ENCODE results near the gene FPR2. TPM values are rescaled to one million over a fixed set of nuclear protein-coding genes. Genes with fewer than 3 reads are reported as not detected.

FPR2 gene
- total RNA-seq, 1 donor from 2014 or later = 0.21 TPM

DNA sequence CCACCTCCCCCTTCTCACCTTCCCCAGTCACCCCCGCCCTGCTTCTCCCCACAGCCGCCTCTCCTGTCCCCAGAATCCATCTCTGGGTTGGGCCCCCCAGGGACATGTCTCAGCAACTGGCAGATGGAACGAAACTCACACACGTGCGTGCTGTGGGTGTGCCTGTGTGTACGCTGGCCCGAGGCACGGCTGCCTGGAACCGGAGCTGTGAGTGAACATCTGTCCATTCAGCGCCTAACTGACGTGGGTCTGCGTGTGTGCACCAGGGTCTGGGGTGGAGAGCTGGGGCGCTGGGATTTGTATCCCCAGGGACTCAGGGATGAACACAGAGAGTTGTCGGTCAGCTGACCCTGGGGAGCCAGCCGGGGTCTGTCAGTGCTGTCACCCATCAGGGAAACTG lies 36.4 kb upstream of the FPR2 start:
- Histone ChIP-seq H3K4me3 (no peak overlapping the region), H3K27me3 (no peaks in the 10 kb centered on the region), H3K9me3 (no peaks in the 10 kb centered on the region), H3K36me3 (no peaks in the 10 kb centered on the region), H3K27ac (no peak overlapping the region), H3K4me1 (peaks cover 0 to 1% of the 10 kb centered on the region in 2 donors)
- intact Hi-C loops (cut with DNase I) = no loop called here
- no peak for DNase-seq (ENCODE audit: low spot score in 2 of 2)
- TF ChIP-seq, protein P1, sequence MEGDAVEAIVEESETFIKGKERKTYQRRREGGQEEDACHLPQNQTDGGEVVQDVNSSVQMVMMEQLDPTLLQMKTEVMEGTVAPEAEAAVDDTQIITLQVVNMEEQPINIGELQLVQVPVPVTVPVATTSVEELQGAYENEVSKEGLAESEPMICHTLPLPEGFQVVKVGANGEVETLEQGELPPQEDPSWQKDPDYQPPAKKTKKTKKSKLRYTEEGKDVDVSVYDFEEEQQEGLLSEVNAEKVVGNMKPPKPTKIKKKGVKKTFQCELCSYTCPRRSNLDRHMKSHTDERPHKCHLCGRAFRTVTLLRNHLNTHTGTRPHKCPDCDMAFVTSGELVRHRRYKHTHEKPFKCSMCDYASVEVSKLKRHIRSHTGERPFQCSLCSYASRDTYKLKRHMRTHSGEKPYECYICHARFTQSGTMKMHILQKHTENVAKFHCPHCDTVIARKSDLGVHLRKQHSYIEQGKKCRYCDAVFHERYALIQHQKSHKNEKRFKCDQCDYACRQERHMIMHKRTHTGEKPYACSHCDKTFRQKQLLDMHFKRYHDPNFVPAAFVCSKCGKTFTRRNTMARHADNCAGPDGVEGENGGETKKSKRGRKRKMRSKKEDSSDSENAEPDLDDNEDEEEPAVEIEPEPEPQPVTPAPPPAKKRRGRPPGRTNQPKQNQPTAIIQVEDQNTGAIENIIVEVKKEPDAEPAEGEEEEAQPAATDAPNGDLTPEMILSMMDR (IDR thresholded peaks at IDR 0.05) = no peak

DNA sequence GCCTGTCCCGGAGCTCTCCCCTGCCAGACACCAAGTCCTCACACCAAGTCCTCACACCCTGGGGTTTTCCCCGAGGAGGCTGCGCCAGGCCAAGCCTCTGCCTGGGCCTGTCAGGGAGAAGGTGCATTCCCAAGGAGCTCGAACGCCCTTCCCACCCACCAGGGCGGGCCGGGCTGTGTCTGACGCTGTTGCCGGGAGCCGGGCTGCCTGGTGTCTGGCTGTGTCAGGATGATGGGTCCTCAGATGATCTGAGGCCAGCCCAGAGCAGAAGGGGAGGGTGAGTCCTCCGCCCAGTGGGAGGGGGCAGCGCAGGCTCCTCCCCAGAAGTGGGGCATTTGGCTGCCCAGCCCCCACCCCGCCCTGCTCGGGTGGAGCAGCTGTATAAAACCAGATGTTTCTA lies 34.9 kb upstream of the FPR2 start:
- Histone ChIP-seq H3K27ac (no peak overlapping the region), H3K4me1 (no peaks in the 10 kb centered on the region), H3K9me3 (no peaks in the 10 kb centered on the region), H3K27me3 (no peaks in the 10 kb centered on the region), H3K36me3 (no peaks in the 10 kb centered on the region), H3K4me3 (no peak overlapping the region)
- intact Hi-C loops (cut with DNase I) = no loop called here
- TF ChIP-seq, protein P1 (IDR thresholded peaks at IDR 0.05) = no peak
- peak in 1 of 2 donors; percentile 77 for DNase-seq (ENCODE audit: low spot score in 2 of 2)

DNA sequence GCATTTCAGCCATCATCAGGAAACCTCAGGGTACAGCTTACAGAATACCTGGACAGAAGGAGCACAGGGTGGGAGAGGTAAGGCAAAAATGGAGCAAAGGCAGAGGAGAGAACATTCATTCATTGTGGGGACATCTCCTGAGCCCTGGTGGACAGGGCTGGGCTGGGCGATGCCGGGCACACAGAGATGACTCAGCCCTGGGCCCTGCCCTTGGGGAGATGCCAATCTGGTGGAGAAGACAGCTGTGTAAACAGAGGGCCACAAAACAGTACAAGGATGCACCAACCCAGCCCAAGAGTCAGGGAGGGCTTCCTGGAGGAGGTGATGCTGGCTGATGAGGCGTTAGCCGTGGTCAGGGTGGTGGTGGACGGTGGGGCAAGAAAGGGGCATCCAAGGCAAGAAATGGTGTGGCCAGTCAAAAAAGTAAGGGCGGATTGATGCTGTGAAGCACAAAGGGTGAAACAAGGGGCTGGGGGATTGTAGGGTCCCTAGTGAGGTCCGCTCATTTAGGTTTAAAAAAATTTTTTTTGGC lies 33.6 kb upstream of the FPR2 start:
- Histone ChIP-seq H3K4me1 (no peaks in the 10 kb centered on the region), H3K27ac (no peak overlapping the region), H3K4me3 (no peak overlapping the region), H3K36me3 (no peaks in the 10 kb centered on the region), H3K9me3 (no peaks in the 10 kb centered on the region), H3K27me3 (no peaks in the 10 kb centered on the region)
- DNase-seq (ENCODE audit: low spot score in 2 of 2) = no peak
- TF ChIP-seq, protein P1 (IDR thresholded peaks at IDR 0.05) = no peak
- intact Hi-C loops (cut with DNase I) = no loop called here

DNA sequence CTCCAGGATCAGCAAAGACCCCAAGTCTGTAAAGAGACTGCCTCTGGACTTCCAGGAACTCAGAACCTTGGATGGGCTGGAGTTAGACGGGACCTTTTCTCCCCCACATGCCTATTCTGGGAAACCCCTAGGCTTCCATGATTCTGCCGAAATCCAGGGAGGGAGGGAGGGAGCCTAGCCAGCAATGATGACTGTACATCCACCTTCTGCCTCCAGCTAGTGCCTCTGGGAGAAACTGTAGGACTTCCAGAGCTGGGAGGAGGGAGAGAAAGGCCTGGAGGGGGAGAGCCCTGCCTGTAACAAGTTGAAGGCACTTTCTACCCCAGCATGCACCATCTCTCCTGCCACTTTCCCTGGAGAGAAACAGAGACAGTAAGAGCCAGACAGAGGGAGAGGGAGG lies 31.2 kb upstream of the FPR2 start:
- no peaks in the 10 kb centered on the region for H3K9me3 ChIP-seq
- no peak overlapping the region for H3K27ac ChIP-seq
- H3K27me3 ChIP-seq = no peaks in the 10 kb centered on the region
- no peaks in the 10 kb centered on the region for H3K4me1 ChIP-seq
- intact Hi-C loops (cut with DNase I) = no loop called here
- H3K36me3 ChIP-seq = no peaks in the 10 kb centered on the region
- no peak for DNase-seq (ENCODE audit: low spot score in 2 of 2)
- TF ChIP-seq, protein P1 (IDR thresholded peaks at IDR 0.05) = no peak
- no peak overlapping the region for H3K4me3 ChIP-seq

DNA sequence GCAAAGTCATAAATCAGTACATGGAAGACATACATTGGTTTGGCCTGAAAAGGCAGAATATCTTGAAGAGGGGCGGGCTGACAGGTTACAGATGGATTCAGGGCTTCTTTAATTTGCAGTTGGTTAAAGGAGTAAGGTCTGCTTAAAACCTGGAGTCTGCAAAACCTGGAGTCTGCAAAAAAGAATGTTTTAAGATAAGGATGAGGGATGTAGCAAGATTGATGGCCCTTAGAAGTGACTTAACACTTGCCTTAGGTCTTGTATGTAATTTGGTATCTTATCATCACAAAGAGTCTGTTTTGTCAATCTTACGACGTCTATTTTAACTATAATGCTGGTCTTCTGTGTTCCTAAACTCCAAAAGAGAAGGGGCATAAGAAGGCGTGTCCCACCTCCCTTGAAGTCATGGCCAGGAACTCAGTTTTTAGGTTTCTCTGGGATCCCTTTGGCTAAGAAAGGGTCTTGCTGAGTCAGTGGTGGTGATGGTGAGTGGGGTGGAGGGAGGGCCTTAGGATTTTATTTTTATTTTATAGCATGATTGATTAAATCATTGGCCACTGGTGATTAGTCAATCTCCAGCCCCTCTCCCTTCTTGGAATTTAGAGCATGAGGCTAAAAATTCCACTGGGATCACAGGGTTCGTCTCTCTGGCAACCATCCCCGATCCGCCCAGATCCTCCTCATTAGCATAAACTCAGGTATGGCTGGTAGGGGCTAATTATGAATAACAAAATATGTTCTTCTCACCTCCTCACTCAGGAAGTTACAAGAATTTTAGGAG lies 27.0 kb upstream of the FPR2 start:
- H3K27me3 ChIP-seq = no peaks in the 10 kb centered on the region
- intact Hi-C loops (cut with DNase I) = no loop called here
- no peak overlapping the region for H3K27ac ChIP-seq
- DNase-seq (ENCODE audit: low spot score in 2 of 2) = no peak
- no peak overlapping the region for H3K4me3 ChIP-seq
- H3K36me3 ChIP-seq = no peaks in the 10 kb centered on the region
- no peaks in the 10 kb centered on the region for H3K4me1 ChIP-seq
- H3K9me3 ChIP-seq = no peaks in the 10 kb centered on the region
- TF ChIP-seq, protein P1 (IDR thresholded peaks at IDR 0.05) = no peak
